Neural cell (in vitro differentiated cells): Measurements from ENCODE around the gene FNDC11.

Experiments used
- CTCF ChIP-seq: fragments of 450-650 bp; IDR thresholded peaks from 2 replicates; pipeline ENCODE4 v1.5.1; 2014; ENCODE audit warnings: antibody characterized with exemption, mild to moderate bottlenecking, moderate library complexity; ENCODE audit not compliant: poor library complexity, severe bottlenecking
- MXI1 ChIP-seq: fragments of 450-650 bp; conservative IDR thresholded peaks from 2 replicates; pipeline ENCODE4 v1.6.1; 2014; ENCODE audit warnings: antibody characterized with exemption, mild to moderate bottlenecking; ENCODE audit not compliant: poor library complexity, severe bottlenecking
- POLR2AphosphoS5 ChIP-seq: IDR thresholded peaks from 2 replicates; pipeline ENCODE4 v1.6.1; 2012

- TF ChIP-seq CTCF (no peak), POLR2AphosphoS5 (no peak), MXI1 (no peak)
These were observed 24.5 kb downstream of the FNDC11 start for GRCh38 chr20:63578224-63579016.
